ENCODE data around the gene STXBP6.
"Not testable (repeated sequence)": the region's sequence is repeated elsewhere in the genome, so short reads cannot be mapped to it uniquely, and the experiment has no call there.

STXBP6 gene

DNA sequence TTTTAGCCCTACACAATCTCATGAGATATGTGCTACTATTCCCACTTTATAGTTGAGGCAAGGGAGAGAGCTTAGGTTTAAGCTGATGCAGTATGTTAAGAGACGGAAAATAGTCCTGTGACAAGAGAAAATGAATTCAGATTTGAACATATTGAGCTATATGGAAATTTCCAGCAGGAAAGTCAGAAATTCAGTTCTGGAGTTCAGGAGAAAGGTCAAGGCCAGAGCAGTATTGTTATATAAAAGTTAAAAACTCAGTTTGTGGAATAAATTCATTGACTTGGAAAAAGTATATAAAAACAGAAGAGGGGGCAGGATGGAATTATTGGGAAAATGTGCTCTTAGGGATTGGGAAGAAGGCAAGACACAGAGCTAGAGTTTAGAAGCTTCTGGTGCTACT is 248.9 kb downstream of the STXBP6 start:
- no peak for DNase-seq (ENCODE audit: low read depth)

DNA sequence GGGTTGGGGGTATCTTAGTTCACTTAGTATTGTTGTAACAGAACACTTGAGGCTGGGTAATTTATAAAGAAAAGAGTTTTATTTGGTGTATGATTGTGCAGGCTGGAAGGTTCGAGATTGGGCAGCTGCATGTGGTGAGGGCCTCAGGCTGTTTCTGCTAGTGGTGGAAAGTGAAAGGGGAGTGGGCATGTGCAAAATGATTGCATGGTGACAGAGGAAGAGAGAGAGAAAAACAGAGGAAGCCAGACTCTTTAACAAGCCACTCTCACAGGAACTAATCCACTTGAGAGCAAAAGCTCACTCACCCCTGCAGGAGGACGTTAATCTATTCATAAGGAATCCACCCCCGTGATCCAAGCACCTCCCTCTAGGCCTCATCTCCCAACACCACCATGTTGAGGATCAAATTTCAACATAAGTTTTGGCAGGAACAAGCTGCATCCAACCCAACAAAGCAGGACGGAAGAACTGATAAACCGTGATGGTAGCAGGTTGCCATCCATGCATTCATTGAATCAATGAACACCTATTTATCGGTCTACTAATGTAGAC is 251.0 kb downstream of the STXBP6 start:
- DNase-seq (ENCODE audit: low read depth) = no peak

DNA sequence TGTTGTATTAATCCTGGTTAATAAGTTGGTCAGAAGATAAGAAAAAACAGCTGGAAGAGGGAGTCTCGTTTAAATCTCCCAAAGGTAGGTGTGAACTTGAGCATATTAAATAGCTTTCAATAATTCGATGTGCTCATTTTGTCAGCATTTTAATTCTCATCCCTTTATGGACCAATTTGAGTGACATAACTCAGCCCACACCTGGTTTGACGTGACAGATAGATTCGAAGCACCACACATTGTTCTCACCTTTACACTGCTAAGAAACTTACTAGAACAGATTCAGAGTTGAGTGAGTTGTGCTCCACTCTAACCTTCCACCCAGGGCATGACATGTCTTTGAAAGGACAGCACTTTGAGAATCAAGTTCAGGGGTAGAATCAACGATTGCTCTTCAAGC is 254.5 kb downstream of the STXBP6 start:
- no peak for DNase-seq (ENCODE audit: low read depth)

DNA sequence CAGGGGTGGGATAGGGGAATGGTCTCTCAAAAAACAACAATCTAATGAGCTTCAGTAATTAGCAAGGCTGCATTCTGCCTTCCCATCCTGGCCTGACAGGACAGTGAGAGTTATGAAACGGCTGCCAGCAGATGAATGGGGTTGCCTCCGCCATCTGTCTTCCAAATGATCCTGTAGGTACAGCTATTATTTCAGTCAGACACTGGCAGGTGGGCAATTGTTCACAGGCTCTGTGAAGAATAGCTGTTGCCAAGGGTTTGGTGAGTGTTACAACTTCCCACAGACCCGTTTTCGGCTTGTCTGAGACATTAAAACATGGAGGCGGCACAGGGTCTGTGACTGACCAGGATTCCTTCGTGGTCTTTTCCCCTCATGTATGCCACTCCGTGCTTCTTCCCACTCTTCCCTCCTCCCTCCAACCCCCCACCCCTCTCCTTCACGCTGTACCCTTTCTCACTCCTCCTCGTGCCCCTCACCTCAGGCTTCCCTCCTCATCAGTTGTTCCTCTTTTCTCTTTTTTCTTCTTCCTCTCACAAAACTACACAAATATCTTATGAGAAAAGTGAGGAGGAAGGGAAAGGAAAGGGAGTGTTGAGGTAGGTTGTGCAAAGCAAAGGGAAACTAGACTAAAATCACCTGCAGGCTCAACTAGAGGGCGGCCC is 255.2 kb downstream of the STXBP6 start:
- no peak for DNase-seq (ENCODE audit: low read depth)

DNA sequence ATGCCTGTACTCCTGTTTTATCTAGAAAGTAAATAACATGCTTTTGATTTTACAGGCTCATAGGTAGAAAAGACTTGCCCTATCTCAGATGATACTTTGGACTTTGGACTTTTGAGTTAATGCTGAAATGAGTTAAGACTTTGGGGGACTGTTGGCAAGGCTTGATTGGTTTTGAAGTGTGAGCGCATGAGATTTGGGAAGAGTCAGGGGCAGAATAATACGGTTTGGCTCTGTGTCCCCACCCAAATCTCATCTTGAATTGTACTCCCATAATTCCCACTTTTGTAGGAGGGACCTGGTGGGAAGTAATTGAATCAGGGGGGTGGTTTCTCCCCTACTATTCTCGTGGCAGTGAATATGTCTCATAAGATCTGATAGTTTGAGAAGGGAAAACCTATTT is 259.8 kb downstream of the STXBP6 start:
- DNase-seq (ENCODE audit: low read depth) = no peak

DNA sequence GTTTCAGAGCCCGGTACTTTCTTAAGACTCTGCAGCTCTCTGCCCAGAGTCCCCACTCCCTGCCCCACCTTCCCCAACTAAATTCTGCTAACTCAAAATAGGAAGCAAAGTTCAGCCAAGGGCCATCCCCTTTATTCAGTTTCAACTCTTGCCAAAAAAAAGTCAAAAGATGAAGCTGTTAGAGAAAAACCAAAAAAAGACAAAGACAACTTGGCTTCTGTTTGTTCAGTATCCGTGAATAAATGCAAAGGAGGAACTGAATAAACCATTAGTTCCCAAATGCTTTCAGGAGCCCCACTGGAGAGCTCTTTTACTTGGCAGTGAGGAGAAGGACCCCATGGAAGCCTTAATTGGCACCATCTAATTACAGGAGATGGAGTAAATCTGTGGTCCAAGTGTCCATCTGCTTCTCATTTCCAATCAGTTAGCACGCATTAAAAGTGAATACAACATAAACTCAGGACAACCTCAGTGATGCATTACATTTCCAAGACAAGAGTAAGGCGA is 260.5 kb downstream of the STXBP6 start:
- DNase-seq (ENCODE audit: low read depth) = no peak

DNA sequence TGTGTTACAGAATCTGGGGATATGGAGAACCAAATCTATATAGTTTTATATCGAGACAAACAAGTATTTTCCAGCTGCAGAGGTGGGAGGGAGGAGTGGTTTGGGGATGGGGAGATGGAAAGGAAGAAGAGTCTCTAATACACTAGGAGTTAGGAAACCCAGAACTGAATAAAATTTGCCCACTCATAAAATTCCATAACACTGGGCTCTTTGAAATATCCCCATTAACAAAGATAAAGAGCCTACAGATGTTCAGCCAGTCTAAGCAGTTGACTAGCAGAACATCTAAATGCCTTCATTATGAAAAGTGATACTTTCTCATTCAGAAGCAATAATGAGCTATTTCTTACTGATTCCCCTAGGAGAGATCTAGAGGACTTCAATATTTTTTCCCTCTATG is 264.2 kb downstream of the STXBP6 start:
- no peak for DNase-seq (ENCODE audit: low read depth)

DNA sequence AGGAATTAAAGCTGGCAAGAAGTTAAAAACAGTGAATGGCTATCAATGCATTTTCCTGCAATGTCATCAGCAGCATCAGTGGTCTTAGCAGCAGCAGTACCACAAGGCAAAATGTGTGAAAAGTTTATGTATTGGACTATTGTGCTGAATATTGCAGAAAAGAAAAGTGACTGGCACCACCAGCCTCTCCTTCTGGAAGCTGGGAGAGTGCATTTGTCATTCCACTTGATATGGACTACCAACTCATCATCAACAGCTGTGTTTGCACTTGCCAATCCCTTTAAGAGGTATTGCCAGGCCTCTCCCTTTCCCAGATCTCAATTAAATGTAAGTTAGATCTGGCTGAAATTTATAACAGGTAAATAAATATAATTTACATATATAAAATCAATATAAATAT is 265.0 kb downstream of the STXBP6 start:
- DNase-seq (ENCODE audit: low read depth) = no peak

DNA sequence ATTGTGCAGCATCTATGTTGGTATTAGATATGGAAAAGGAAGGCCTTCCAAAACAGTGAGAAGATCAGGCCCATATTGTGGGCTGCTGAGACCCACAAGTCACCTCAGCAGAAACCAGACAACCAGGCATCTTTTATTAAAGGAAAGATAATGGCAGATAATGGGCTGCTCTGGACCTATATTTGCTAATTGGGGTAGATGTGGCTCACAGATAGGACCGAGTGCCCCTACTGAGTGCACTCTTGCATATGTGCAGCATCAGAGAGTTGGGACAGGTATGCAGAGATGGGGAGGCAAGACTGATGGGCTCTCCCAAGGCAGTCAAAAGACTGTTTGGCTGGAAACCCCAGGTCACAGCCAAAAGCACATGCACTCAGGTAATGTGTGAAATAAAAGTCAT is 266.2 kb downstream of the STXBP6 start:
- DNase-seq (ENCODE audit: low read depth) = no peak

DNA sequence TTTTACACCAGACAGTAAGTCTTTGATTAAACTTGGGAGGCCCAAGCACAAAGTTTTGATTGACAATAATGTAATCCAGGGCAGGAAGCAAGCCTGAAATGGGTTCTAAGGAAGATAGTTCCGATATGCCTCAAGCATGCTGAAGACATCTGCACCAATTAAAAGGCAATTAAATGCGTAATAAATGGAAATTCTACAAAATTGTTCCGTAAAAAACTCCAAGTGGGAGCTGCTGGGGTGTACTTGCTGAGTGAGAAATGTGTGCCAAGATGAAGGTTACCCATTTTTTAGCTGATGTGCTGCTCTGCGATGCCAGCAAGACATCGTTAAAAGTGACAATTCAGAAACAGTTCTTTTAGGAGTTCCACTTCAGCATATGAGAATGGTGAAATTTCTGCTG is 269.7 kb downstream of the STXBP6 start:
- DNase-seq (ENCODE audit: low read depth) = no peak

DNA sequence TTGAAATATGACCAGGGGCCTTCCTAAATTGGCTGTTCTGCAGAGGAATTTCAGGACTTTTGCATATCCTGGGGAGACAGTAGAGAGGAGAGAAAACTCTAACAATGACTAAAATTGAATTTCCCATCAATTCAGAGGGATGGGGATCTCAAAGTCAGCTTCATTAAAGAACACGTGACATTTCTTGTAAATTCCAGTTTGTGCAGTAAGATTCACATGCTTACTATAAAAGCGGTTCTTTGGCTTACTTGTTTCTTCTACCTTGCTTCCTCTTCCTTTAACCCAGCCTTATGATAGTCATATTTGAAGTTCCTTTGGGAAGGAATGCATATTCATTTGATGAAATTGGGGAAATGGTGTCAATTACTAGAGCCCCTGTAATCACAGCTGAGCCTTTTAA is 272.3 kb downstream of the STXBP6 start:
- no peak for DNase-seq (ENCODE audit: low read depth)

DNA sequence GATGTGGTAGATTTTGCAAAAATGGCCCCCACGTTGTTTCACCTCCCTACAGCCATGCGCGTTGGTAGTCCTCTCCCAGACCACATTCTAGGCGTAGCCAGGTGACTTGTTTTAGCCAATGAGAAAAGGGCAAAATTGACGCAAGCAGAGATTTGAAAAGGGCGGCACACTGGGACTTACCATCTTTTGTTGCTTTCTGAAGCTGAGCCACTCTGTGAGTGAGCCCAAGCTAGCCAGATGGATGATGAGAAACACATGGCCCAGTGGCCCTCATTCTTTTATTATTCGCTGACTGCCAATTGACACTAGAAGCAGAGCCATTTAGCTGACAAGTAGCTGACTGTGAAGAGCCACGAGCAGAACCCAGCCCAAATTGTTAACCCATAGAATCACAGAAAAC is 274.0 kb downstream of the STXBP6 start:
- DNase-seq (ENCODE audit: low read depth) = no peak

DNA sequence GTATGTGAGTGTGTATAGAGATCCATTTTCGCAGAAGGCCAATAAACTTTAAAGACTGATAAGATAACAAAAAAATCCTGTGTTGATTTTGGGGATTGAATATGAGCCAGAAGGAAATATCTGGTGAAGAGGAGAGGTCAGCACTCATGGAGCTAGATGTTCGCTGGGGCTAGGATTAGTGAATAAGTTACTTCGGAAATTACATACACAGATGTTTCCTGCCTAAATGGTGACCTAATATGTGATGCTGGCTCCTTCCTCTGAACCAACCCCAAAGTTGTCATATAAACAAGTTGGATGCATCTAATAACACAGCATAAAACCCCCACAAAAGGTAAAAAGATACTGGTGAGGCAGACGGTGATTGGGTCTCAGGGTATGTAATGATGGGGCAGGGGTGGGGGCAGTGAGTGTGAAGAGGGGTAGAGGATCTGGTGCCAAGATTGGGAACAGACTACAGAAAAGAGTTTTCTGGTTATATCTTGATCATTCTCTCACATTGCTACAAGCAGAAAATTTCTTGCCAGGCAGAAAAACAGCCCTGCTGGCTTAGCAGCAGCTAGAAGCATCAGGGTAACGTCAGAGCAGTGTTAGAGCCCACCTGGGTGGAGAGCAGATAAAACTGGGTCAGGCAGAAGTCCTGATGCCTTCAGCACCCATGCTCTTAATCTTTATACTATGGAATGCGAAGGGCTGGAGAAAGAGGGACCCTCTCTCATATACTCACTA is 275.6 kb downstream of the STXBP6 start:
- no peak for DNase-seq (ENCODE audit: low read depth)

DNA sequence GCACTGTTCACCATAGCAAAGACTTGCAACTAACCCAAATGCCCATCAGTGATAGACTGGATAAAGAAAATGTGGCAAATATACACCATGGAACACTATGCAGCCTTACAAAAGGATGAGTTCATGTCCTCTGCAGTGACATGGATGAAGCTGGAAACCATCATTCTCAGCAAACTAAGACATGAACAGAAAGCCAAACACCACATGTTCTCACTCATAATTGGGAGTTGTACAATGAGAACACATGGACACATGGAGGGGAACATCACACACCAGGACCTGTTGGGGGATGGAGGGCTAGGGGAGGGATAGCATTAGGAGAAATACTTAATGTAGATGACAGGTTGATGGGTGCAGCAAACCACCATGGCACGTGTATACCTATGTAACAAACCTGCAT is 276.4 kb downstream of the STXBP6 start:
- not testable (repeated sequence) for DNase-seq (ENCODE audit: low read depth)

DNA sequence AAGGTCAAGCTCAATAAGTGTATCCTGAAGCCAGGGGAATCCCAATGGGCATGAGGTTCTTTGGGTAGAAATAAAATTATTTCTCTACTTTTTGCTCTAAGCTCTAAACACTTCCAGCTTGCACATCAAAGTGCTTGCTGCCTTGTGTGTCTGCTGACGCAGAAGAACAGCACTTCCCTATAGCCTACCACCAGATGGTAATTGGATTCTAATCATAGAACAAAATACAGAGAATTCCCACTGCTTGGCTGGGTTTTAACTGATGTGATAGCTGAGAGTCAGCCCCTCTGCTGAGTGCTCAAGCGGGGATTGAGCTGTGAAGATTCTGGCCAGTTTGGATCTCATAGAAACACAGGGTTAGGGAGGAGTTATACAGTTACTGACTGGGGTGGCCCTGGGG is 283.5 kb downstream of the STXBP6 start:
- no peak for DNase-seq (ENCODE audit: low read depth)

DNA sequence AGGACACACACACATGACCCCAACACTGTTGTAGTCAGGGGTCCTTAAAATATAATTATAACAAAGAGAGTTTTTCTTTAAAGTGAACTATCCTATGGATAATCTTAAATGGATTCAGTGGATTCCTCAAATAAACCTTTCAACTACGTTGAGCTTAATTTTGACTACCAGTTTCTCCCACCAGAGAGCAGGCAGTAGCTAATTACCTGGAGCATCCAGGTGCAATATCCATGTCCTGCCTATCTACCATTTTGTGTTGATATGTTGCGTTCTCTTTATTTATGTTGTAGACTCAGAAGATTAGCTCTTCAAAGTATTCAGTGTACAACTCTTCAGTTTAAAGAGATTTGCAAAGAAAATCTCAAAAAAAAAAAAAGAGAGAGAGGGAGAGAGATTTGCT is 288.8 kb downstream of the STXBP6 start:
- no peak for DNase-seq (ENCODE audit: low read depth)
